ENCODE measurements around the gene DOK3. TPM values are rescaled to one million over a fixed set of nuclear protein-coding genes. Genes with fewer than 3 reads are reported as not detected.
A peak's percentile ranks its signal among the peaks of the same experiment; 100 is the strongest.

DOK3 gene
- polyA plus RNA-seq, 3 donors = 62.8 to 196 (median 98.3) TPM

DNA sequence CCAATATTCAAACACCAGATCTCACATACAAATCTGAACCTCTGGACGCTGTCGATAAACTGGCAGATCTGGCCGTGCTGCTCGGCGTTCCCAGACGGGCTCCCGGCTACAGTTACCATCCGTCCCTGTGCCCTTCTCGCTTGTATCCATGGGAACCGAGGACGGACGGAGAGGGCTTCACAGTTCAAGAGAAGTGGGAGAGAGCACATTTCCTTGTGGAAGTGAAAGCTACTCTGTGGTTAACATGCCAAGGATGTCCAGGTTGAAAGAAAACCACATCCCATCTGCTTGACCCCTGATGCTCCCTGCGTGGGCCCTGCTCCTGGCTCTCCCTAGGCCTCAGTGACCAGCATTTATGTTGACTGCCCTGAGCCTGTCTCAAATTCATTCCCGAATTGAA, 29.9 kb downstream of the DOK3 start:
- Mint-ChIP-seq H3K27ac (peak overlapping the region; percentile 69 to 92 (median 89)), H3K4me1 (peaks cover 51% of the 10 kb centered on the region), H3K36me3 (peaks cover 34 to 39% of the 10 kb centered on the region in 2 donors), H3K4me3 (peak overlapping the region; percentile 37 to 59), H3K27me3 (ENCODE audit: low read depth in 3 of 3) (peaks cover 24 to 44% (median 26%) of the 10 kb centered on the region in 3 donors), H3K9me3 (peaks cover 0 to 12% (median 0%) of the 10 kb centered on the region in 7 donors)
- peak in 1 of 3 donors; percentile 40 for DNase-seq
- peaks cover 27% of the 10 kb centered on the region for H4K20me1 ChIP-seq (ENCODE audit: insufficient read depth, low read length)
- H3K36me3 ChIP-seq (replicated peaks in 1 of 2; ENCODE audit: control insufficient read depth in 1 of 2, insufficient read depth in 2 of 2, low read length in 2 of 2) = peaks cover 15 to 26% of the 10 kb centered on the region in 2 donors
- TF ChIP-seq, protein P1, sequence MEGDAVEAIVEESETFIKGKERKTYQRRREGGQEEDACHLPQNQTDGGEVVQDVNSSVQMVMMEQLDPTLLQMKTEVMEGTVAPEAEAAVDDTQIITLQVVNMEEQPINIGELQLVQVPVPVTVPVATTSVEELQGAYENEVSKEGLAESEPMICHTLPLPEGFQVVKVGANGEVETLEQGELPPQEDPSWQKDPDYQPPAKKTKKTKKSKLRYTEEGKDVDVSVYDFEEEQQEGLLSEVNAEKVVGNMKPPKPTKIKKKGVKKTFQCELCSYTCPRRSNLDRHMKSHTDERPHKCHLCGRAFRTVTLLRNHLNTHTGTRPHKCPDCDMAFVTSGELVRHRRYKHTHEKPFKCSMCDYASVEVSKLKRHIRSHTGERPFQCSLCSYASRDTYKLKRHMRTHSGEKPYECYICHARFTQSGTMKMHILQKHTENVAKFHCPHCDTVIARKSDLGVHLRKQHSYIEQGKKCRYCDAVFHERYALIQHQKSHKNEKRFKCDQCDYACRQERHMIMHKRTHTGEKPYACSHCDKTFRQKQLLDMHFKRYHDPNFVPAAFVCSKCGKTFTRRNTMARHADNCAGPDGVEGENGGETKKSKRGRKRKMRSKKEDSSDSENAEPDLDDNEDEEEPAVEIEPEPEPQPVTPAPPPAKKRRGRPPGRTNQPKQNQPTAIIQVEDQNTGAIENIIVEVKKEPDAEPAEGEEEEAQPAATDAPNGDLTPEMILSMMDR (IDR thresholded peaks at IDR 0.05) = no peak
- peak overlapping the region in 1 of 3 experiments; percentile 32 for H3K4me3 ChIP-seq (replicated peaks in 1 of 3; ENCODE audit: low read depth in 2 of 3, low read length in 3 of 3)
- 37% methylated on average over 14 of the region's 14 CpGs for WGBS (ENCODE audit: insufficient coverage)
- H3K27me3 ChIP-seq (ENCODE audit: control insufficient read depth in 2 of 2, insufficient read depth in 2 of 2, low read length in 2 of 2) = peaks cover 0 to 13% of the 10 kb centered on the region in 2 donors
- H3K9me3 ChIP-seq (replicated peaks in 1 of 2; ENCODE audit: control insufficient read depth in 1 of 2, insufficient read depth in 1 of 2, low read length in 2 of 2) = no peaks in the 10 kb centered on the region
- no peak overlapping the region for H2AFZ ChIP-seq (ENCODE audit: insufficient read depth, low read depth, low read length, poor library complexity, severe bottlenecking)
- peaks cover 44 to 52% of the 10 kb centered on the region in 2 donors for H3K4me1 ChIP-seq (ENCODE audit: control insufficient read depth in 1 of 2, insufficient read depth in 2 of 2, low read length in 2 of 2)
- intact Hi-C loops (cut with micrococcal nuclease) = no loop called here
- H3K27ac ChIP-seq (ENCODE audit: low read depth in 1 of 2, low read length in 2 of 2) = peak overlapping the region; percentile 5 to 13
- no peaks in the 10 kb centered on the region for H3K79me2 ChIP-seq (ENCODE audit: insufficient read depth, low read length)
- peak overlapping the region; percentile 27 for H3K4me2 ChIP-seq (replicated peaks; ENCODE audit: extremely low read depth, low read length, poor library complexity, severe bottlenecking)
- peak overlapping the region; percentile 5 for H3K9ac ChIP-seq (ENCODE audit: insufficient read depth, low read length, poor library complexity, severe bottlenecking)

DNA sequence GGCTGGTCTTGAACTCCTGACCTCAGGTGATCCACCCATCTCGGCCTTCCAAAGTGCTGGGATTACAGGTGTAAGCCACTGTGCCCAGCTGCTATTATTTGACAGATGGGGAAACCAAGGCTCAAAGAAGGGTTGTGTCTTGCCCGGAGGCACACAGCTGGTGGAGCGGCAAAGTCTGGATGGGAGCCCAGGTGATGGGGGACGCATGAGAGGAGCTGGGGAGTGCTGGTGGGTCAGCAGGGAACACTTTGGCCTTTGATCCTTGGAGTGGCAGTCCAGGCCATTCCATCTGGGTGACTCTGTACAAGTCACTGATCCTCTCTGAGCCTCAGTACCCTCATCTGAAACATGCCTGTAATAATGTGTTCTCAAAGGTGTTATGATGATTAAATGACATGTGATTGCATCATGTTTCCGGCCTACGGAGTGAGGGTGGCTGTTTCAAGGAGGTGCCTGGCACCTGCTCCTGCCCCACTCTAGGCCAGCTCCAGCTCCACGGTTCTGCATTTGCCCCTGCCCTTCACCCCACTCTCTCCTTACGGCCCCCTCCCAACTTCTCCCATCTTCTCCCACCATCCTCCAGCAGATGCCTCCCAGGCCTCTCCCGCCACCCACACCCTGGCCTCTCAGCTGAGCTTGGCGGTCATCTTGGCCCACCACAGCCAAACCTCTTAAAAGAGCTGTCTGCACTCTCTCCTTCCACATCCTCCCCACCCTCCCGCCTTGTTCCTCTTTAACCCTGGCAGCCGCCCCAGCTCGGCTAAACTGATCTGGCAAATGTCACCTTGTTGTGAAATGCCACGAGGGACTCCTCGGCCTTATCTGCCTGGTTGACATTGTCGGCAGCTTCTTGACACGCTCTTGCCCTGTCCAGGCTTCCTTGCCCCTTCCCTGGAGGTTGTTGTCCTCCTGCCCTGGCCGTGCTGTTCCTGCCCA, 30.6 kb downstream of the DOK3 start:
- Mint-ChIP-seq H3K9me3 (peaks cover 0 to 12% (median 3%) of the 10 kb centered on the region in 7 donors), H3K27ac (peak overlapping the region; percentile 69 to 92 (median 89)), H3K4me1 (peaks cover 58% of the 10 kb centered on the region), H3K27me3 (ENCODE audit: low read depth in 3 of 3) (peaks cover 29 to 46% (median 31%) of the 10 kb centered on the region in 3 donors), H3K36me3 (peaks cover 30 to 35% of the 10 kb centered on the region in 2 donors), H3K4me3 (peak overlapping the region; percentile 53 to 79)
- Histone ChIP-seq H3K27ac (ENCODE audit: low read depth in 1 of 2, low read length in 2 of 2) (peak overlapping the region; percentile 5 to 13), H3K79me2 (ENCODE audit: insufficient read depth, low read length) (no peaks in the 10 kb centered on the region), H3K9ac (ENCODE audit: insufficient read depth, low read length, poor library complexity, severe bottlenecking) (peak overlapping the region; percentile 5), H3K4me3 (replicated peaks in 1 of 3; ENCODE audit: low read depth in 2 of 3, low read length in 3 of 3) (peak overlapping the region in 1 of 3 experiments; percentile 32), H3K4me1 (ENCODE audit: control insufficient read depth in 1 of 2, insufficient read depth in 2 of 2, low read length in 2 of 2) (peaks cover 48 to 56% of the 10 kb centered on the region in 2 donors), H4K20me1 (ENCODE audit: insufficient read depth, low read length) (peaks cover 26% of the 10 kb centered on the region), H3K9me3 (replicated peaks in 1 of 2; ENCODE audit: control insufficient read depth in 1 of 2, insufficient read depth in 1 of 2, low read length in 2 of 2) (no peaks in the 10 kb centered on the region), H3K27me3 (ENCODE audit: control insufficient read depth in 2 of 2, insufficient read depth in 2 of 2, low read length in 2 of 2) (peaks cover 4 to 21% of the 10 kb centered on the region in 2 donors), H2AFZ (ENCODE audit: insufficient read depth, low read depth, low read length, poor library complexity, severe bottlenecking) (no peak overlapping the region), H3K4me2 (replicated peaks; ENCODE audit: extremely low read depth, low read length, poor library complexity, severe bottlenecking) (peak overlapping the region; percentile 27), H3K36me3 (replicated peaks in 1 of 2; ENCODE audit: control insufficient read depth in 1 of 2, insufficient read depth in 2 of 2, low read length in 2 of 2) (peaks cover 13 to 18% of the 10 kb centered on the region in 2 donors)
- TF ChIP-seq, protein P1 (IDR thresholded peaks at IDR 0.05) = no peak
- intact Hi-C loops (cut with micrococcal nuclease) = no loop called here
- WGBS (ENCODE audit: insufficient coverage) = 19% methylated on average over 15 of the region's 18 CpGs
- peak; percentile 79 to 92 (median 84) for DNase-seq

Data from CD14-positive monocyte (primary cell).